ENCODE measurements around the gene SLC35F1. TPM values are rescaled to one million over a fixed set of nuclear protein-coding genes. Genes with fewer than 3 reads are reported as not detected.

The SLC35F1 gene
- total and polyA plus RNA-seq, 2 donors (not counting 1 experiment from before 2014, with no cell fraction given), result not detected

DNA sequence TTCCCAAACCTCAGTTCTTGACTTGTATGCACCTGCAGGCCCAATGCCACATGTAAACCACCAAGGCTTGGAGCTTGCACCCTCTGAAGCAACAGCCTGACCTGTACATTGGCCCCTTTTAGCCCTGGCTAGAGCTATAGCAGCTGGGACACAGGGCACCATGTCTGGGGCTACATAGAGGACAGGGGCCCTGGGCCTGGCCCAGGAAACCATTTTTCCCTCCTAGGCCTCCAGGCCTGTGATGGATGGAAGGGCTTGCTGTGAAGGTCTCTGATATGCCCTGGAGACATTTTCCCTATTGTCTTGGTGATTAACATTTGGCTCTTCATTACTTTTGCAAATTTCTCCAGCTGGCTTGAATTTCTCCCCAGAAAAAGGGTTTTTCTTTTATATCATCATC lies 64.6 kb downstream of the SLC35F1 start:
- Histone ChIP-seq H3K4me1 (ENCODE audit: control insufficient read depth in 2 of 2, insufficient read depth in 2 of 2, low read length in 2 of 2) (no peaks in the 10 kb centered on the region), H3K4me2 (replicated peaks; ENCODE audit: low read depth, low read length, poor library complexity, severe bottlenecking) (no peak overlapping the region), H3K27me3 (replicated peaks in 1 of 4; ENCODE audit: control extremely low read depth in 1 of 4, control insufficient read depth in 3 of 4, insufficient read depth in 4 of 4, low read length in 3 of 4) (no peaks in the 10 kb centered on the region), H3K79me2 (ENCODE audit: control insufficient read depth, insufficient read depth, low read length) (no peaks in the 10 kb centered on the region), H3K9ac (ENCODE audit: low read length) (no peak overlapping the region), H3K4me3 (ENCODE audit: control extremely low read depth in 1 of 5, extremely low read depth in 1 of 5, insufficient read depth in 1 of 5, low read depth in 2 of 5, low read length in 4 of 5) (no peak overlapping the region), H2AFZ (ENCODE audit: insufficient read depth, low read depth, low read length, poor library complexity, severe bottlenecking) (no peak overlapping the region), H3K9me3 (ENCODE audit: control extremely low read depth in 1 of 3, control insufficient read depth in 2 of 3, insufficient read depth in 1 of 3, low read length in 2 of 3) (peaks cover 0 to 8% (median 0%) of the 10 kb centered on the region in 3 donors), H3K36me3 (replicated peaks in 1 of 2; ENCODE audit: control extremely low read depth in 1 of 2, control insufficient read depth in 1 of 2, extremely low read depth in 1 of 2, insufficient read depth in 2 of 2, low read length in 1 of 2) (no peaks in the 10 kb centered on the region), H3K27ac (ENCODE audit: low read length in 2 of 2) (no peak overlapping the region), H4K20me1 (ENCODE audit: control insufficient read depth, insufficient read depth, low read length, poor library complexity, severe bottlenecking) (no peaks in the 10 kb centered on the region)
- no peaks in the 10 kb centered on the region for H3K4me1 Mint-ChIP-seq
- no peak overlapping the region for H3K27ac Mint-ChIP-seq
- ChIA-PET POLR2A (no interaction called here), CTCF (no interaction called here)
- H3K27me3 Mint-ChIP-seq, result no peaks in the 10 kb centered on the region
- no peak for DNase-seq
- intact Hi-C loops (cut with micrococcal nuclease), result no loop called here
- no peak for ATAC-seq (ENCODE audit: low read depth)
- H3K9me3 Mint-ChIP-seq (ENCODE audit: insufficient read depth), result peaks cover under 1% of the 10 kb centered on the region
- TF ChIP-seq, protein P1, sequence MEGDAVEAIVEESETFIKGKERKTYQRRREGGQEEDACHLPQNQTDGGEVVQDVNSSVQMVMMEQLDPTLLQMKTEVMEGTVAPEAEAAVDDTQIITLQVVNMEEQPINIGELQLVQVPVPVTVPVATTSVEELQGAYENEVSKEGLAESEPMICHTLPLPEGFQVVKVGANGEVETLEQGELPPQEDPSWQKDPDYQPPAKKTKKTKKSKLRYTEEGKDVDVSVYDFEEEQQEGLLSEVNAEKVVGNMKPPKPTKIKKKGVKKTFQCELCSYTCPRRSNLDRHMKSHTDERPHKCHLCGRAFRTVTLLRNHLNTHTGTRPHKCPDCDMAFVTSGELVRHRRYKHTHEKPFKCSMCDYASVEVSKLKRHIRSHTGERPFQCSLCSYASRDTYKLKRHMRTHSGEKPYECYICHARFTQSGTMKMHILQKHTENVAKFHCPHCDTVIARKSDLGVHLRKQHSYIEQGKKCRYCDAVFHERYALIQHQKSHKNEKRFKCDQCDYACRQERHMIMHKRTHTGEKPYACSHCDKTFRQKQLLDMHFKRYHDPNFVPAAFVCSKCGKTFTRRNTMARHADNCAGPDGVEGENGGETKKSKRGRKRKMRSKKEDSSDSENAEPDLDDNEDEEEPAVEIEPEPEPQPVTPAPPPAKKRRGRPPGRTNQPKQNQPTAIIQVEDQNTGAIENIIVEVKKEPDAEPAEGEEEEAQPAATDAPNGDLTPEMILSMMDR (IDR thresholded peaks at IDR 0.05), result no peak
- no peak for TF ChIP-seq EZH2 (IDR thresholded peaks at IDR 0.05; ENCODE audit: borderline replicate concordance, insufficient read depth, low read depth, low read length, poor library complexity, severe bottlenecking)
- no peak overlapping the region for H3K4me3 Mint-ChIP-seq

DNA sequence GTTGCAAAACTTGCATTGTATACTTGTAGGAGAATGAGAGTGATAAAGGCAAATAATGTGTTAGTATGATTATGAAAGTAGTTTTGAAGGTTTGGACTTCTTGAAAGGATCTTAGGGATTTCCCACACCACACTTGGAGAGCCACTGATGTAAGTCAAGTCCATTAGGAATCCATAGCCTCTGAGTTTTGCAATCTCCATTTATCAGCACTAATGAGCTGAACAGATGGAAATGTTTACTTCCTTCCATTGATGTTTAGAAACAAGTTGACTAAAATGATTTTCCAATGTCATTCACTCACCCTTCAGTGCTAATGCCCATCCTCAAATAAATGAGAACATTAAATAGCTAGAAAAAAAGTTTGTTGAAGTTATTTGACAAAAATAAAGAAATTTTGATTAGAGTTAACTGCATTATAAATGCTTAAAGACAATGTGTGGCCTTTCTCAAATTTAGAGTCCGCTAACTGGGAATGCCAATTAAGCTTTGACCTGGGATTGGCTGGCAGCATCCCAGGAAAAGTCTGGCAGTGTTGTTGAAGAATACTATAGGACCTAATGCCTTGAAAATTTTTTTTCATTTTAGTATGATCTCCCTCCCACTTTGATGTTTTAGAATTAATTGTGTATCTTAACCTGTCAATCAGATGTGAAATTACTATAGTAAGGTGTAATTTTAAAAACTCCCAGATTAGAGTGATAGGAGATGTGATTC lies 68.0 kb downstream of the SLC35F1 start:
- CTCF ChIA-PET, result interaction anchor here (1.0 to 3.3 kb wide), 6 partner anchors 10 to 1135 kb away, joined by 3 to 14 read pairs (median 4); no protein-coding TSS in a partner anchor
- no peaks in the 10 kb centered on the region for H3K4me1 Mint-ChIP-seq
- H3K79me2 ChIP-seq (ENCODE audit: control insufficient read depth, insufficient read depth, low read length), result no peaks in the 10 kb centered on the region
- no peak overlapping the region for H2AFZ ChIP-seq (ENCODE audit: insufficient read depth, low read depth, low read length, poor library complexity, severe bottlenecking)
- H3K36me3 ChIP-seq (replicated peaks in 1 of 2; ENCODE audit: control extremely low read depth in 1 of 2, control insufficient read depth in 1 of 2, extremely low read depth in 1 of 2, insufficient read depth in 2 of 2, low read length in 1 of 2), result no peaks in the 10 kb centered on the region
- no peaks in the 10 kb centered on the region for H3K4me1 ChIP-seq (ENCODE audit: control insufficient read depth in 2 of 2, insufficient read depth in 2 of 2, low read length in 2 of 2)
- ATAC-seq (ENCODE audit: low read depth), result no peak
- no CpG with 5 or more reads among the region's 1 CpG for WGBS (ENCODE audit: insufficient coverage)
- H4K20me1 ChIP-seq (ENCODE audit: control insufficient read depth, insufficient read depth, low read length, poor library complexity, severe bottlenecking), result no peaks in the 10 kb centered on the region
- H3K27ac ChIP-seq (ENCODE audit: low read length in 2 of 2), result no peak overlapping the region
- no peaks in the 10 kb centered on the region for H3K9me3 Mint-ChIP-seq (ENCODE audit: insufficient read depth)
- DNase-seq, result no peak
- POLR2A ChIA-PET, result no interaction called here
- no peak overlapping the region for H3K4me2 ChIP-seq (replicated peaks; ENCODE audit: low read depth, low read length, poor library complexity, severe bottlenecking)
- no peaks in the 10 kb centered on the region for H3K27me3 ChIP-seq (replicated peaks in 1 of 4; ENCODE audit: control extremely low read depth in 1 of 4, control insufficient read depth in 3 of 4, insufficient read depth in 4 of 4, low read length in 3 of 4)
- H3K27me3 Mint-ChIP-seq, result peaks cover 8% of the 10 kb centered on the region
- intact Hi-C loops (cut with micrococcal nuclease), result loop anchor here (5.0 kb wide), 1 partner anchor 827 kb away; no protein-coding TSS in a partner anchor
- H3K4me3 Mint-ChIP-seq, result no peak overlapping the region
- H3K4me3 ChIP-seq (ENCODE audit: control extremely low read depth in 1 of 5, extremely low read depth in 1 of 5, insufficient read depth in 1 of 5, low read depth in 2 of 5, low read length in 4 of 5), result no peak overlapping the region
- H3K9ac ChIP-seq (ENCODE audit: low read length), result no peak overlapping the region
- H3K27ac Mint-ChIP-seq, result no peak overlapping the region
- TF ChIP-seq EZH2 (IDR thresholded peaks at IDR 0.05; ENCODE audit: borderline replicate concordance, insufficient read depth, low read depth, low read length, poor library complexity, severe bottlenecking), result no peak
- TF ChIP-seq, protein P1 (IDR thresholded peaks at IDR 0.05), result no peak
- peaks cover 0 to 8% (median 0%) of the 10 kb centered on the region in 3 donors for H3K9me3 ChIP-seq (ENCODE audit: control extremely low read depth in 1 of 3, control insufficient read depth in 2 of 3, insufficient read depth in 1 of 3, low read length in 2 of 3)
